HepG2 (cell line): ENCODE results near the gene SLC4A2. TPM values are rescaled to one million over a fixed set of nuclear protein-coding genes. Genes with fewer than 3 reads are reported as not detected.

Experiments used
- ARID5B ChIP-seq: IDR thresholded peaks from 2 replicates; pipeline ENCODE4 v1.4.0; 2020; ENCODE audit warnings: mild to moderate bottlenecking, missing genetic modification reagents
- CC2D1A ChIP-seq: sonication (generic); formaldehyde crosslinking; IDR thresholded peaks from 2 replicates; pipeline ENCODE4 v1.8.1; 2023; ENCODE audit warnings: mild to moderate bottlenecking, missing genetic modification reagents
- DR1 ChIP-seq: sonication (generic); formaldehyde crosslinking; IDR thresholded peaks from 2 replicates; pipeline ENCODE4 v1.8.0; 2021; ENCODE audit warnings: mild to moderate bottlenecking, missing genetic modification reagents, inconsistent platforms
- GTF2F1 ChIP-seq: fragments of 150-350 bp; IDR thresholded peaks from 2 replicates; pipeline ENCODE4 v1.6.1; 2014; ENCODE audit warnings: low read length
- HMGA1 ChIP-seq: sonication (generic); formaldehyde crosslinking; conservative IDR thresholded peaks from 2 replicates; pipeline ENCODE4 v1.4.0; 2020; ENCODE audit warnings: missing genetic modification reagents
- HNRNPLL ChIP-seq: fragments of 200-400 bp; formaldehyde crosslinking; IDR thresholded peaks from 2 replicates; pipeline ENCODE4 v1.6.1; 2017; ENCODE audit warnings: mild to moderate bottlenecking, low read depth, low read length; ENCODE audit not compliant: poor library complexity, severe bottlenecking
- MYNN ChIP-seq: sonication (generic); formaldehyde crosslinking; IDR thresholded peaks from 2 replicates; pipeline ENCODE4 v1.4.0; 2020; ENCODE audit warnings: mild to moderate bottlenecking, low read depth, missing genetic modification reagents
- NFATC3 ChIP-seq: sonication (generic); formaldehyde crosslinking; IDR thresholded peaks from 2 replicates; pipeline ENCODE4 v1.5.1; 2020; ENCODE audit warnings: mild to moderate bottlenecking, missing genetic modification reagents
- NFRKB ChIP-seq: fragments of 450-650 bp; IDR thresholded peaks from 2 replicates; pipeline ENCODE4 v1.6.1; 2017
- PAF1 ChIP-seq: IDR thresholded peaks from 2 replicates; pipeline ENCODE4 v1.6.1; 2016; ENCODE audit warnings: missing genetic modification reagents, missing compliant biosample characterization
- PHF8 ChIP-seq: sonication (generic); formaldehyde crosslinking; IDR thresholded peaks from 2 replicates; pipeline ENCODE4 v1.5.0; 2020; ENCODE audit warnings: missing genetic modification reagents
- POLR2A ChIP-seq, 2 experiments: IDR thresholded peaks; 2 replicates each; pipeline ENCODE4 v1.6.1; 2011; ENCODE audit warnings: low read depth in 2 of 2, low read length in 2 of 2, mild to moderate bottlenecking in 1 of 2, moderate library complexity in 1 of 2; ENCODE audit not compliant: insufficient read depth in 1 of 2
- SALL2 ChIP-seq: sonication (generic); formaldehyde crosslinking; IDR thresholded peaks from 2 replicates; pipeline ENCODE4 v1.8.1; 2023; ENCODE audit warnings: mild to moderate bottlenecking, missing genetic modification reagents, inconsistent platforms
- SSRP1 ChIP-seq: IDR thresholded peaks from 2 replicates; pipeline ENCODE4 v1.6.1; 2016; ENCODE audit warnings: control low read depth
- THYN1 ChIP-seq: sonication (generic); formaldehyde crosslinking; IDR thresholded peaks from 2 replicates; pipeline ENCODE4 v1.8.1; 2023; ENCODE audit warnings: low read depth, mild to moderate bottlenecking, moderate library complexity, missing genetic modification reagents, borderline replicate concordance
- ZNF329 ChIP-seq: sonication (generic); formaldehyde crosslinking; IDR thresholded peaks from 2 replicates; pipeline ENCODE4 v1.9.0; 2021; ENCODE audit warnings: low read depth, mild to moderate bottlenecking, missing genetic modification reagents
- ZNF503 ChIP-seq: sonication (generic); formaldehyde crosslinking; IDR thresholded peaks from 2 replicates; pipeline ENCODE4 v1.4.0; 2020; ENCODE audit warnings: missing genetic modification reagents
- ZNF580 ChIP-seq: IDR thresholded peaks from 2 replicates; pipeline ENCODE4 v1.6.1; 2016; ENCODE audit warnings: low read depth, borderline replicate concordance
- polyA plus RNA-seq, 8 experiments: library from polyadenylated mRNA; depleted of rRNA in 3 of 8; stranded (reverse) in 7 of 8; unstranded in 1 of 8; fragments of >200 nt; fragmentation: Illumina TruSeq in 4 of 8; extraction: Trizol in 4 of 8; gene quantifications; 2 replicates each; pipeline versions ENCODE4 v1.2.1 to v1.2.3, GENCODE V29; 2011 to 2016; ENCODE audit warnings: low read depth in 4 of 8, missing spikeins in 1 of 8, mixed read lengths in 1 of 8; ENCODE audit not compliant: insufficient read depth in 1 of 8
- total RNA-seq, 5 experiments: library from RNA; depleted of rRNA; stranded (reverse); fragments of >200 nt; fragmentation: Illumina TruSeq; extraction: Trizol; gene quantifications; 2 replicates each; pipeline ENCODE4 v1.2.3, GENCODE V29; 2016; ENCODE audit warnings: low read depth in 1 of 5
- TF ChIP-seq, protein P1 (sequence below): sonication (generic); formaldehyde crosslinking; IDR thresholded peaks from 2 replicates; pipeline ENCODE4 v1.5.1; 2020; ENCODE audit warnings: missing genetic modification reagents, mild to moderate bottlenecking, borderline replicate concordance
- TF ChIP-seq, protein P2 (sequence below): sonication (generic); formaldehyde crosslinking; IDR thresholded peaks from 2 replicates; pipeline ENCODE4 v1.8.0; 2023; ENCODE audit warnings: mild to moderate bottlenecking, missing genetic modification reagents
- TF ChIP-seq, protein P3 (sequence below): sonication (generic); formaldehyde crosslinking; IDR thresholded peaks from 2 replicates; pipeline ENCODE4 v1.4.0; 2020; ENCODE audit warnings: missing genetic modification reagents

Gene SLC4A2
- total and polyA plus RNA-seq, 2 of the 13 experiments (the other 11 are each of a cell fraction or from before 2014, with no cell fraction given): 51.9 to 73.4 TPM

DNA sequence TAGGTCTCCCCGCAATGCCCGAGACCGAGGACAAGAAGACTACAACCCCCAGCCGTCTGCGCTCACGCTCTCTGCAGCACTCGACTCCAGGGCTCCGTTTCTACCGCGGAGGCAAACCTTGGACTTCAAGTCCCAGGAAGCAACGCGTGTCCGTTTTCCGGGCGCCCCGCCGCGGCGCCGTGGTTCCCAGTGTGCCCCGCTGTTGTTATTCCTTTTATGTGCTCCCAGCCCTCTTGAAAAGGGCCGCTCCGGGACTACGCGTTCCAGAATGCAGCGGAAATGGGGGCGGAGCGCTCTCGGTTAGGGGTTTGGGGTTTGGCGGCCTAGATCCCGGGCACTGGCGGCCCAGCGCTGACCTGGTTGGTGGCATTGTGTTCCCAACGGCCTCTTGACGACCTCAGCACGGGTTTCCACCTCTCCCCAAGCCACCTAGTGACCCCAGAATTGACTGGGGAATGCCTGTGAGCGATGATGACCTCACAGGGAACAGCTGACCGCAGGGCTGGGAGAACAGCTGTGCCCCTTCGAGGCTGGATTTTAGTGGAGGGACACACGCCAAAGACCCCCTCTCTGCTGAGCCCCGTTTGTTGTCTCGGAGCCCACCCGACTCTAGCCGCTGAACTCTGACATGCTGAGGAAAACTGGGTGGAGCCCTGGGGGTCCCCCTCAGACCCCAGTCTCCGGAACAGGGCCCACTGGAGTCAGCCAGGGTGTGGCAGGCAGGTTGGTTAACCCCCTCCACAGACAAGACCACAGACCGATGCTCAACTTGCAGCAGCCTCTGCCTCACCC is 1.2 kb upstream of the SLC4A2 start (continued):
- TF ChIP-seq, protein P1, sequence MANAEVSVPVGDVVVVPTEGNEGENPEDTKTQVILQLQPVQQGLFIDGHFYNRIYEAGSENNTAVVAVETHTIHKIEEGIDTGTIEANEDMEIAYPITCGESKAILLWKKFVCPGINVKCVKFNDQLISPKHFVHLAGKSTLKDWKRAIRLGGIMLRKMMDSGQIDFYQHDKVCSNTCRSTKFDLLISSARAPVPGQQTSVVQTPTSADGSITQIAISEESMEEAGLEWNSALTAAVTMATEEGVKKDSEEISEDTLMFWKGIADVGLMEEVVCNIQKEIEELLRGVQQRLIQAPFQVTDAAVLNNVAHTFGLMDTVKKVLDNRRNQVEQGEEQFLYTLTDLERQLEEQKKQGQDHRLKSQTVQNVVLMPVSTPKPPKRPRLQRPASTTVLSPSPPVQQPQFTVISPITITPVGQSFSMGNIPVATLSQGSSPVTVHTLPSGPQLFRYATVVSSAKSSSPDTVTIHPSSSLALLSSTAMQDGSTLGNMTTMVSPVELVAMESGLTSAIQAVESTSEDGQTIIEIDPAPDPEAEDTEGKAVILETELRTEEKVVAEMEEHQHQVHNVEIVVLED (CRISPR knock-in tag): peak; percentile 97
- TF ChIP-seq CC2D1A: no peak
- no peak for TF ChIP-seq SSRP1 (CRISPR knock-in tag)
- TF ChIP-seq PAF1 (CRISPR knock-in tag): no peak
- no peak for TF ChIP-seq ZNF329 (CRISPR knock-in tag)
- TF ChIP-seq PHF8: peak; percentile 73; the same call in 1 of the 2 replicates
- TF ChIP-seq HMGA1: no peak
- TF ChIP-seq NFATC3 (CRISPR knock-in tag): 0 out of 2 replicates have a peak, but pooled peaks have one; percentile 64
- peak; percentile 40; the same call in 1 of the 2 replicates for TF ChIP-seq ARID5B (CRISPR knock-in tag)
- no peak for TF ChIP-seq THYN1 (CRISPR knock-in tag)
- TF ChIP-seq HNRNPLL: peak; percentile 76
- no peak for TF ChIP-seq GTF2F1
- peak; percentile 78; the same call in 1 of the 2 replicates for TF ChIP-seq DR1 (CRISPR knock-in tag)
- TF ChIP-seq, protein P2, sequence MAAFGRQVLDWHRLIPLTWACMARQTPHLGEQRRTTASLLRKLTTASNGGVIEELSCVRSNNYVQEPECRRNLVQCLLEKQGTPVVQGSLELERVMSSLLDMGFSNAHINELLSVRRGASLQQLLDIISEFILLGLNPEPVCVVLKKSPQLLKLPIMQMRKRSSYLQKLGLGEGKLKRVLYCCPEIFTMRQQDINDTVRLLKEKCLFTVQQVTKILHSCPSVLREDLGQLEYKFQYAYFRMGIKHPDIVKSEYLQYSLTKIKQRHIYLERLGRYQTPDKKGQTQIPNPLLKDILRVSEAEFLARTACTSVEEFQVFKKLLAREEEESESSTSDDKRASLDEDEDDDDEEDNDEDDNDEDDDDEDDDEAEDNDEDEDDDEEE (CRISPR knock-in tag): no peak
- TF ChIP-seq, protein P3, sequence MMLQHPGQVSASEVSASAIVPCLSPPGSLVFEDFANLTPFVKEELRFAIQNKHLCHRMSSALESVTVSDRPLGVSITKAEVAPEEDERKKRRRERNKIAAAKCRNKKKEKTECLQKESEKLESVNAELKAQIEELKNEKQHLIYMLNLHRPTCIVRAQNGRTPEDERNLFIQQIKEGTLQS (CRISPR knock-in tag): peak; percentile 37; the same call in 1 of the 2 replicates
- peak; percentile 81; the same call in 1 of the 2 replicates for TF ChIP-seq ZNF503
- TF ChIP-seq MYNN: 0 out of 2 replicates have a peak, but pooled peaks have one; percentile 17
- peak in 1 of 2 experiments; percentile 76; a peak in 2 of 4 replicates for TF ChIP-seq POLR2A (IDR thresholded peaks at IDR 0.05; ENCODE audit: insufficient read depth in 1 of 2, low read depth in 2 of 2, low read length in 2 of 2)
- TF ChIP-seq SALL2 (CRISPR knock-in tag): peak; percentile 83
- no peak for TF ChIP-seq NFRKB
- TF ChIP-seq ZNF580 (CRISPR knock-in tag): 0 out of 2 replicates have a peak, but pooled peaks have one; percentile 28
